Measurements from ENCODE around the gene VPS8. TPM values are rescaled to one million over a fixed set of nuclear protein-coding genes. Genes with fewer than 3 reads are reported as not detected.

Gene VPS8
- total and polyA plus RNA-seq, 2 of the 8 experiments (the other 6 are each of a cell fraction or from before 2014, with no cell fraction given): 13.0 to 41.0 TPM

DNA sequence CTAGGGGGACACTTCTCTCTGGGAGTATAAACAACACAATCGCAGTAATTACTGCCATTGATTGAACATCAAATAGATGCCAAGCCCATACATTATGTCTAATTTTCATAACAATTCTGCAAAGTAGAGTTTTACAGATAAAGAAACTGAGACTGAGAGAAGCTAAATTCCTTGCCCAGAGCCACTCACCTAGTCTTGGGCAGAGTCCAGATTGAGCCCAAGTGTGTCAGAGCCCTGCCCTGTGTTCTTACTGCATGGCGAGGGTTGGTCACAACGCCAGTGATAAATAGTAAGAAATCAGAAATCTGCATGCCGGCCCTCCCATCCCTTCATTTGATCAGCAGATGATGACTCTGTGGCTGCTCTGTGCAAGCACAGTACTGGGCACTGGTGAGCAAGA lies 234.6 kb downstream of the VPS8 start (continued):
- TF ChIP-seq, protein P1, sequence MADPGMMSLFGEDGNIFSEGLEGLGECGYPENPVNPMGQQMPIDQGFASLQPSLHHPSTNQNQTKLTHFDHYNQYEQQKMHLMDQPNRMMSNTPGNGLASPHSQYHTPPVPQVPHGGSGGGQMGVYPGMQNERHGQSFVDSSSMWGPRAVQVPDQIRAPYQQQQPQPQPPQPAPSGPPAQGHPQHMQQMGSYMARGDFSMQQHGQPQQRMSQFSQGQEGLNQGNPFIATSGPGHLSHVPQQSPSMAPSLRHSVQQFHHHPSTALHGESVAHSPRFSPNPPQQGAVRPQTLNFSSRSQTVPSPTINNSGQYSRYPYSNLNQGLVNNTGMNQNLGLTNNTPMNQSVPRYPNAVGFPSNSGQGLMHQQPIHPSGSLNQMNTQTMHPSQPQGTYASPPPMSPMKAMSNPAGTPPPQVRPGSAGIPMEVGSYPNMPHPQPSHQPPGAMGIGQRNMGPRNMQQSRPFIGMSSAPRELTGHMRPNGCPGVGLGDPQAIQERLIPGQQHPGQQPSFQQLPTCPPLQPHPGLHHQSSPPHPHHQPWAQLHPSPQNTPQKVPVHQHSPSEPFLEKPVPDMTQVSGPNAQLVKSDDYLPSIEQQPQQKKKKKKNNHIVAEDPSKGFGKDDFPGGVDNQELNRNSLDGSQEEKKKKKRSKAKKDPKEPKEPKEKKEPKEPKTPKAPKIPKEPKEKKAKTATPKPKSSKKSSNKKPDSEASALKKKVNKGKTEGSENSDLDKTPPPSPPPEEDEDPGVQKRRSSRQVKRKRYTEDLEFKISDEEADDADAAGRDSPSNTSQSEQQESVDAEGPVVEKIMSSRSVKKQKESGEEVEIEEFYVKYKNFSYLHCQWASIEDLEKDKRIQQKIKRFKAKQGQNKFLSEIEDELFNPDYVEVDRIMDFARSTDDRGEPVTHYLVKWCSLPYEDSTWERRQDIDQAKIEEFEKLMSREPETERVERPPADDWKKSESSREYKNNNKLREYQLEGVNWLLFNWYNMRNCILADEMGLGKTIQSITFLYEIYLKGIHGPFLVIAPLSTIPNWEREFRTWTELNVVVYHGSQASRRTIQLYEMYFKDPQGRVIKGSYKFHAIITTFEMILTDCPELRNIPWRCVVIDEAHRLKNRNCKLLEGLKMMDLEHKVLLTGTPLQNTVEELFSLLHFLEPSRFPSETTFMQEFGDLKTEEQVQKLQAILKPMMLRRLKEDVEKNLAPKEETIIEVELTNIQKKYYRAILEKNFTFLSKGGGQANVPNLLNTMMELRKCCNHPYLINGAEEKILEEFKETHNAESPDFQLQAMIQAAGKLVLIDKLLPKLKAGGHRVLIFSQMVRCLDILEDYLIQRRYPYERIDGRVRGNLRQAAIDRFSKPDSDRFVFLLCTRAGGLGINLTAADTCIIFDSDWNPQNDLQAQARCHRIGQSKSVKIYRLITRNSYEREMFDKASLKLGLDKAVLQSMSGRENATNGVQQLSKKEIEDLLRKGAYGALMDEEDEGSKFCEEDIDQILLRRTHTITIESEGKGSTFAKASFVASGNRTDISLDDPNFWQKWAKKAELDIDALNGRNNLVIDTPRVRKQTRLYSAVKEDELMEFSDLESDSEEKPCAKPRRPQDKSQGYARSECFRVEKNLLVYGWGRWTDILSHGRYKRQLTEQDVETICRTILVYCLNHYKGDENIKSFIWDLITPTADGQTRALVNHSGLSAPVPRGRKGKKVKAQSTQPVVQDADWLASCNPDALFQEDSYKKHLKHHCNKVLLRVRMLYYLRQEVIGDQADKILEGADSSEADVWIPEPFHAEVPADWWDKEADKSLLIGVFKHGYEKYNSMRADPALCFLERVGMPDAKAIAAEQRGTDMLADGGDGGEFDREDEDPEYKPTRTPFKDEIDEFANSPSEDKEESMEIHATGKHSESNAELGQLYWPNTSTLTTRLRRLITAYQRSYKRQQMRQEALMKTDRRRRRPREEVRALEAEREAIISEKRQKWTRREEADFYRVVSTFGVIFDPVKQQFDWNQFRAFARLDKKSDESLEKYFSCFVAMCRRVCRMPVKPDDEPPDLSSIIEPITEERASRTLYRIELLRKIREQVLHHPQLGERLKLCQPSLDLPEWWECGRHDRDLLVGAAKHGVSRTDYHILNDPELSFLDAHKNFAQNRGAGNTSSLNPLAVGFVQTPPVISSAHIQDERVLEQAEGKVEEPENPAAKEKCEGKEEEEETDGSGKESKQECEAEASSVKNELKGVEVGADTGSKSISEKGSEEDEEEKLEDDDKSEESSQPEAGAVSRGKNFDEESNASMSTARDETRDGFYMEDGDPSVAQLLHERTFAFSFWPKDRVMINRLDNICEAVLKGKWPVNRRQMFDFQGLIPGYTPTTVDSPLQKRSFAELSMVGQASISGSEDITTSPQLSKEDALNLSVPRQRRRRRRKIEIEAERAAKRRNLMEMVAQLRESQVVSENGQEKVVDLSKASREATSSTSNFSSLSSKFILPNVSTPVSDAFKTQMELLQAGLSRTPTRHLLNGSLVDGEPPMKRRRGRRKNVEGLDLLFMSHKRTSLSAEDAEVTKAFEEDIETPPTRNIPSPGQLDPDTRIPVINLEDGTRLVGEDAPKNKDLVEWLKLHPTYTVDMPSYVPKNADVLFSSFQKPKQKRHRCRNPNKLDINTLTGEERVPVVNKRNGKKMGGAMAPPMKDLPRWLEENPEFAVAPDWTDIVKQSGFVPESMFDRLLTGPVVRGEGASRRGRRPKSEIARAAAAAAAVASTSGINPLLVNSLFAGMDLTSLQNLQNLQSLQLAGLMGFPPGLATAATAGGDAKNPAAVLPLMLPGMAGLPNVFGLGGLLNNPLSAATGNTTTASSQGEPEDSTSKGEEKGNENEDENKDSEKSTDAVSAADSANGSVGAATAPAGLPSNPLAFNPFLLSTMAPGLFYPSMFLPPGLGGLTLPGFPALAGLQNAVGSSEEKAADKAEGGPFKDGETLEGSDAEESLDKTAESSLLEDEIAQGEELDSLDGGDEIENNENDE (IDR thresholded peaks at IDR 0.05; ENCODE audit: insufficient replicate concordance, low read length): no peak
- TF ChIP-seq KDM5A (IDR thresholded peaks at IDR 0.05; ENCODE audit: low read length): no peak
- no peak for TF ChIP-seq CHD1 (IDR thresholded peaks at IDR 0.05; ENCODE audit: low read depth, low read length)
- no peak for TF ChIP-seq RFX5 (IDR thresholded peaks at IDR 0.05; ENCODE audit: borderline replicate concordance, low read depth, low read length)
- TF ChIP-seq SUZ12 (IDR thresholded peaks at IDR 0.05; ENCODE audit: low read length): no peak
- TF ChIP-seq GTF2F1 (IDR thresholded peaks at IDR 0.05; ENCODE audit: borderline replicate concordance, low read depth, low read length): no peak
- no peak for TF ChIP-seq SP2 (IDR thresholded peaks at IDR 0.05; ENCODE audit: low read length)
- no peak for TF ChIP-seq CBX5 (IDR thresholded peaks at IDR 0.05; ENCODE audit: low read depth, low read length)
- TF ChIP-seq SIX5 (IDR thresholded peaks at IDR 0.05; ENCODE audit: low read depth, low read length): no peak
- no peak for TF ChIP-seq TBP (IDR thresholded peaks at IDR 0.05; ENCODE audit: low read depth, low read length)
- no peak for TF ChIP-seq HDAC2 (IDR thresholded peaks at IDR 0.05; ENCODE audit: borderline replicate concordance in 1 of 2, low read depth in 2 of 2, low read length in 2 of 2)
- no peak for TF ChIP-seq SIN3A (conservative IDR thresholded peaks at IDR 0.05 in 1 of 2, IDR thresholded peaks at IDR 0.05 in 1 of 2; ENCODE audit: low read depth in 1 of 2, low read length in 2 of 2)
